Astrocyte (in vitro differentiated cells and primary cell): ENCODE measurements around the gene ID1. TPM values are rescaled to one million over a fixed set of nuclear protein-coding genes. Genes with fewer than 3 reads are reported as not detected.

Source experiments
- DNase-seq: peaks from one replicate; pipeline ENCODE4 v3.0.0-alpha.2; 2010; ENCODE audit warnings: low read depth
- FAIRE-seq: peaks from 2 replicates; lab custom pipeline; 2011; peaks lifted over from hg19 to GRCh38; lab: Jason Lieb, UNC
- H2AFZ ChIP-seq: 2 replicates; pipeline ENCODE4 v1.6.0; 2012; ENCODE audit warnings: low read depth, low read length, inconsistent platforms
- H3K27ac ChIP-seq: 2 replicates; pipeline ENCODE4 v1.5.1; 2011; ENCODE audit warnings: low read depth, low read length, inconsistent platforms
- H3K27me3 ChIP-seq: 2 replicates; pipeline ENCODE4 v1.6.0; 2011; ENCODE audit warnings: low read length, inconsistent platforms; ENCODE audit not compliant: insufficient read depth
- H3K36me3 ChIP-seq: 2 replicates; pipeline ENCODE4 v1.5.1; 2011; ENCODE audit warnings: low read length, inconsistent platforms; ENCODE audit not compliant: insufficient read depth
- H3K4me1 ChIP-seq: 2 replicates; pipeline ENCODE4 v1.5.1; 2011; ENCODE audit warnings: low read length, inconsistent platforms; ENCODE audit not compliant: insufficient read depth
- H3K4me2 ChIP-seq: 2 replicates; pipeline ENCODE4 v1.6.0; 2012; ENCODE audit warnings: low read length, inconsistent platforms
- H3K4me3 ChIP-seq: 2 replicates; pipeline ENCODE4 v1.5.1; 2011; ENCODE audit warnings: low read depth, mild to moderate bottlenecking, low read length, inconsistent platforms; ENCODE audit not compliant: insufficient read depth
- H3K79me2 ChIP-seq: 2 replicates; pipeline ENCODE4 v1.6.0; 2012; ENCODE audit warnings: mild to moderate bottlenecking, low read length, inconsistent platforms; ENCODE audit not compliant: insufficient read depth
- H3K9ac ChIP-seq: 2 replicates; pipeline ENCODE4 v1.6.0; 2012; ENCODE audit warnings: mild to moderate bottlenecking, low read length, inconsistent platforms
- H3K9me3 ChIP-seq: 2 replicates; pipeline ENCODE4 v1.5.1; 2012; ENCODE audit warnings: low read depth, mild to moderate bottlenecking, low read length, inconsistent platforms; ENCODE audit not compliant: insufficient read depth
- H4K20me1 ChIP-seq: 2 replicates; pipeline ENCODE4 v1.6.0; 2012; ENCODE audit warnings: low read length, inconsistent platforms; ENCODE audit not compliant: insufficient read depth
- H3K27ac Mint-ChIP-seq: one replicate; pipeline ENCODE4 v1.8.0; 2021; ENCODE audit warnings: mild to moderate bottlenecking, mixed read lengths; ENCODE audit not compliant: unreplicated experiment
- H3K27me3 Mint-ChIP-seq: one replicate; pipeline ENCODE4 v1.8.0; 2021; ENCODE audit warnings: low read depth, mixed read lengths; ENCODE audit not compliant: unreplicated experiment
- H3K36me3 Mint-ChIP-seq: one replicate; pipeline ENCODE4 v1.8.0; 2021; ENCODE audit warnings: low read depth, mixed read lengths; ENCODE audit not compliant: unreplicated experiment
- H3K4me1 Mint-ChIP-seq: one replicate; pipeline ENCODE4 v1.8.0; 2021; ENCODE audit warnings: low read depth, mixed read lengths; ENCODE audit not compliant: unreplicated experiment
- H3K4me3 Mint-ChIP-seq: one replicate; pipeline ENCODE4 v1.8.0; 2021; ENCODE audit warnings: mild to moderate bottlenecking, moderate library complexity, mixed read lengths; ENCODE audit not compliant: unreplicated experiment
- H3K9me3 Mint-ChIP-seq: one replicate; pipeline ENCODE4 v1.8.0; 2021; ENCODE audit warnings: mild to moderate bottlenecking, mixed read lengths; ENCODE audit not compliant: unreplicated experiment
- CTCF ChIP-seq: IDR thresholded peaks from 2 replicates; pipeline ENCODE4 v1.5.1; 2011; ENCODE audit warnings: low read depth, mild to moderate bottlenecking, inconsistent platforms, low read length, moderate library complexity; ENCODE audit not compliant: insufficient read depth
- EZH2 ChIP-seq: IDR thresholded peaks from 2 replicates; pipeline ENCODE4 v1.6.1; 2012; ENCODE audit warnings: mild to moderate bottlenecking, low read length, inconsistent platforms; ENCODE audit not compliant: insufficient read depth
- total RNA-seq: library from RNA; stranded (reverse); gene quantifications from 2 replicates; pipeline ENCODE4 v1.2.1, GENCODE V29; 2021

The ID1 gene
- total RNA-seq, 1 donor from 2014 or later = 73.7 TPM

GRCh38 chr20:31576751-31577150 is 28.3 kb upstream of the ID1 start:
- Histone ChIP-seq H4K20me1 (no peaks in the 10 kb centered on the region), H2AFZ (no peak overlapping the region), H3K9ac (no peak overlapping the region), H3K36me3 (no peaks in the 10 kb centered on the region), H3K27ac (no peak overlapping the region), H3K9me3 (no peaks in the 10 kb centered on the region), H3K4me2 (no peak overlapping the region), H3K4me1 (peaks cover 17% of the 10 kb centered on the region), H3K4me3 (no peak overlapping the region), H3K27me3 (no peaks in the 10 kb centered on the region), H3K79me2 (no peaks in the 10 kb centered on the region)
- Mint-ChIP-seq H3K27me3 (peaks cover 5% of the 10 kb centered on the region), H3K27ac (no peak overlapping the region), H3K4me1 (peaks cover 15% of the 10 kb centered on the region), H3K9me3 (no peaks in the 10 kb centered on the region), H3K36me3 (peaks cover 7% of the 10 kb centered on the region), H3K4me3 (no peak overlapping the region)
- FAIRE-seq (no peak), DNase-seq (no peak)
- TF ChIP-seq CTCF = no peak
- TF ChIP-seq EZH2 = no peak

GRCh38 chr20:31577194-31577593 is 27.9 kb upstream of the ID1 start:
- Histone ChIP-seq H2AFZ (no peak overlapping the region), H3K9ac (no peak overlapping the region), H3K4me1 (peaks cover 15% of the 10 kb centered on the region), H3K4me2 (no peak overlapping the region), H3K4me3 (no peak overlapping the region), H3K27ac (no peak overlapping the region), H3K27me3 (no peaks in the 10 kb centered on the region), H3K79me2 (no peaks in the 10 kb centered on the region), H4K20me1 (no peaks in the 10 kb centered on the region), H3K36me3 (no peaks in the 10 kb centered on the region), H3K9me3 (no peaks in the 10 kb centered on the region)
- FAIRE-seq (no peak), DNase-seq (no peak)
- Mint-ChIP-seq H3K9me3 (no peaks in the 10 kb centered on the region), H3K4me1 (peaks cover 13% of the 10 kb centered on the region), H3K27me3 (peaks cover 5% of the 10 kb centered on the region), H3K4me3 (peak overlapping the region; percentile 18), H3K36me3 (peaks cover 7% of the 10 kb centered on the region), H3K27ac (no peak overlapping the region)
- TF ChIP-seq EZH2 (no peak), CTCF (no peak)

- peaks cover 6% of the 10 kb centered on the region for H3K4me1 ChIP-seq
- H3K4me3 ChIP-seq = no peak overlapping the region
- H3K9me3 Mint-ChIP-seq = no peaks in the 10 kb centered on the region
- H2AFZ ChIP-seq = no peak overlapping the region
- peaks cover 6% of the 10 kb centered on the region for H3K4me1 Mint-ChIP-seq
- no peaks in the 10 kb centered on the region for H3K79me2 ChIP-seq
- no peak overlapping the region for H3K4me3 Mint-ChIP-seq
- no peaks in the 10 kb centered on the region for H3K27me3 ChIP-seq
- TF ChIP-seq CTCF = no peak
- TF ChIP-seq EZH2 = no peak
- H3K9me3 ChIP-seq = no peaks in the 10 kb centered on the region
- peaks cover 5% of the 10 kb centered on the region for H3K27me3 Mint-ChIP-seq
- DNase-seq (no peak), FAIRE-seq (no peak)
- no peaks in the 10 kb centered on the region for H3K36me3 ChIP-seq
- no peaks in the 10 kb centered on the region for H4K20me1 ChIP-seq
- H3K27ac Mint-ChIP-seq = no peak overlapping the region
- no peak overlapping the region for H3K27ac ChIP-seq
- H3K36me3 Mint-ChIP-seq = peaks cover 7% of the 10 kb centered on the region
- no peak overlapping the region for H3K4me2 ChIP-seq
- no peak overlapping the region for H3K9ac ChIP-seq
Measured at GRCh38 chr20:31578448-31579138, 26.5 kb upstream of the ID1 start.
